Panc1 (cell line): ENCODE measurements around the gene ZNF879. TPM values are rescaled to one million over a fixed set of nuclear protein-coding genes. Genes with fewer than 3 reads are reported as not detected.

Source experiments
- ATAC-seq: fragments of 200-7000 bp; cut with Tn5 transposase; 2 replicates; pipeline ENCODE4 v1.9.1; 2020; ENCODE audit warnings: mild to moderate bottlenecking, moderate library complexity
- BruUV-seq: library from RNA; stranded (reverse); fragments of 400-500 nt; replicated peaks from 2 replicates; lab custom pipeline; 2021; lab: Mats Ljungman, UMichigan
- CTCF ChIA-PET: fragments of 300-600 bp; sonication (Branson Sonifier 250); formaldehyde crosslinking; loops from one replicate; lab custom pipeline; 2022; ENCODE audit warnings: antibody characterized with exemption; lab: Charles Lee
- POLR2A ChIA-PET: fragments of 300-600 bp; sonication (Branson Sonifier 250); formaldehyde crosslinking; loops from one replicate; lab custom pipeline; 2022; ENCODE audit warnings: antibody characterized with exemption; lab: Charles Lee
- DNase-seq: peaks from one replicate; pipeline ENCODE4 v3.0.0-alpha.2; 2010; ENCODE audit warnings: low read depth, low spot score
- H3K27ac ChIP-seq: 2 replicates; pipeline ENCODE4 v1.5.1; 2011; ENCODE audit warnings: mild to moderate bottlenecking, low read length, inconsistent platforms
- H3K27me3 ChIP-seq: fragments of 200-500 bp; sonication (Bioruptor generic); 2 replicates; pipeline ENCODE4 v1.6.0; 2014; ENCODE audit warnings: low read length, inconsistent platforms; ENCODE audit not compliant: control insufficient read depth, insufficient read depth
- H3K36me3 ChIP-seq: fragments of 200-500 bp; sonication (Bioruptor generic); 2 replicates; pipeline ENCODE4 v1.5.1; 2014; ENCODE audit warnings: inconsistent platforms, mild to moderate bottlenecking, low read length, moderate library complexity; ENCODE audit not compliant: control insufficient read depth, insufficient read depth
- H3K4me1 ChIP-seq: 2 replicates; pipeline ENCODE4 v1.5.1; 2011; ENCODE audit warnings: inconsistent platforms, mild to moderate bottlenecking, low read length, moderate library complexity; ENCODE audit not compliant: control insufficient read depth, insufficient read depth
- H3K4me3 ChIP-seq, 2 experiments: 2 replicates each; pipeline ENCODE4 v1.5.1; 2011 to 2012; ENCODE audit warnings: low read depth in 2 of 2, low read length in 2 of 2, mild to moderate bottlenecking in 2 of 2, inconsistent platforms in 1 of 2, moderate library complexity in 1 of 2
- H3K9me3 ChIP-seq: fragments of 200-500 bp; sonication (Bioruptor generic); 2 replicates; pipeline ENCODE4 v1.5.1; 2014; ENCODE audit warnings: low read depth, mild to moderate bottlenecking, inconsistent platforms, low read length, moderate library complexity; ENCODE audit not compliant: control insufficient read depth, insufficient read depth
- CTCF ChIP-seq: fragments of 450-650 bp; IDR thresholded peaks from 2 replicates; pipeline ENCODE4 v1.5.1; 2017; ENCODE audit warnings: mild to moderate bottlenecking
- POLR2AphosphoS5 ChIP-seq: IDR thresholded peaks from 2 replicates; pipeline ENCODE4 v1.6.1; 2012; ENCODE audit warnings: mild to moderate bottlenecking, low read depth, low read length, moderate library complexity
- SIN3A ChIP-seq: IDR thresholded peaks from 2 replicates; pipeline ENCODE4 v1.6.1; 2012; ENCODE audit warnings: low read depth, mild to moderate bottlenecking, low read length, moderate library complexity, borderline replicate concordance; ENCODE audit not compliant: insufficient read depth
- TCF7L2 ChIP-seq: IDR thresholded peaks from 2 replicates; pipeline ENCODE4 v1.6.1; 2011; ENCODE audit warnings: mild to moderate bottlenecking, low read depth, low read length, inconsistent platforms
- in situ Hi-C: cut with HindIII; loops from 2 replicates; pipeline ENCODE4 v1.10.0; 2016; ENCODE audit warnings: low sequenced_read_pairs, low pct_unique_long_range_greater_than_20kb
- intact Hi-C: fragments of 100-400 bp; cut with micrococcal nuclease; formaldehyde crosslinking; loops from one replicate; pipeline ENCODE4 v1.10.0; 2022; ENCODE audit not compliant: unreplicated experiment
- total RNA-seq: library from RNA; stranded (reverse); gene quantifications from one replicate; pipeline ENCODE4 v1.2.1, GENCODE V29; 2021; ENCODE audit not compliant: unreplicated experiment
- TF ChIP-seq, protein P1 (sequence below), 2 experiments: IDR thresholded peaks; 2 replicates each; pipeline ENCODE4 v1.6.1; 2011 to 2012; ENCODE audit warnings: low read depth in 2 of 2, control low read depth in 1 of 2, low read length in 1 of 2, mild to moderate bottlenecking in 1 of 2, moderate library complexity in 1 of 2; ENCODE audit not compliant: insufficient read depth in 1 of 2

The ZNF879 gene
- total RNA-seq, 1 experiment from 2014 or later = 5.9 TPM

GRCh38 chr5:179079165-179079987 is 55.8 kb downstream of the ZNF879 start:
- ChIA-PET POLR2A (no interaction called here), CTCF (no interaction called here)
- in situ Hi-C loops (no loop called here), intact Hi-C loops (no loop called here)
- ATAC-seq (no peak), DNase-seq (no peak)
- Histone ChIP-seq H3K9me3 (peaks cover 79% of the 10 kb centered on the region), H3K36me3 (no peaks in the 10 kb centered on the region; the same call in 1 of the 2 replicates), H3K27ac (no peak overlapping the region), H3K4me3 (no peak overlapping the region), H3K4me1 (no peaks in the 10 kb centered on the region), H3K27me3 (no peaks in the 10 kb centered on the region)
- TF ChIP-seq TCF7L2 (no peak), SIN3A (no peak), POLR2AphosphoS5 (no peak), CTCF (no peak)
- TF ChIP-seq, protein P1, sequence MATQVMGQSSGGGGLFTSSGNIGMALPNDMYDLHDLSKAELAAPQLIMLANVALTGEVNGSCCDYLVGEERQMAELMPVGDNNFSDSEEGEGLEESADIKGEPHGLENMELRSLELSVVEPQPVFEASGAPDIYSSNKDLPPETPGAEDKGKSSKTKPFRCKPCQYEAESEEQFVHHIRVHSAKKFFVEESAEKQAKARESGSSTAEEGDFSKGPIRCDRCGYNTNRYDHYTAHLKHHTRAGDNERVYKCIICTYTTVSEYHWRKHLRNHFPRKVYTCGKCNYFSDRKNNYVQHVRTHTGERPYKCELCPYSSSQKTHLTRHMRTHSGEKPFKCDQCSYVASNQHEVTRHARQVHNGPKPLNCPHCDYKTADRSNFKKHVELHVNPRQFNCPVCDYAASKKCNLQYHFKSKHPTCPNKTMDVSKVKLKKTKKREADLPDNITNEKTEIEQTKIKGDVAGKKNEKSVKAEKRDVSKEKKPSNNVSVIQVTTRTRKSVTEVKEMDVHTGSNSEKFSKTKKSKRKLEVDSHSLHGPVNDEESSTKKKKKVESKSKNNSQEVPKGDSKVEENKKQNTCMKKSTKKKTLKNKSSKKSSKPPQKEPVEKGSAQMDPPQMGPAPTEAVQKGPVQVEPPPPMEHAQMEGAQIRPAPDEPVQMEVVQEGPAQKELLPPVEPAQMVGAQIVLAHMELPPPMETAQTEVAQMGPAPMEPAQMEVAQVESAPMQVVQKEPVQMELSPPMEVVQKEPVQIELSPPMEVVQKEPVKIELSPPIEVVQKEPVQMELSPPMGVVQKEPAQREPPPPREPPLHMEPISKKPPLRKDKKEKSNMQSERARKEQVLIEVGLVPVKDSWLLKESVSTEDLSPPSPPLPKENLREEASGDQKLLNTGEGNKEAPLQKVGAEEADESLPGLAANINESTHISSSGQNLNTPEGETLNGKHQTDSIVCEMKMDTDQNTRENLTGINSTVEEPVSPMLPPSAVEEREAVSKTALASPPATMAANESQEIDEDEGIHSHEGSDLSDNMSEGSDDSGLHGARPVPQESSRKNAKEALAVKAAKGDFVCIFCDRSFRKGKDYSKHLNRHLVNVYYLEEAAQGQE (IDR thresholded peaks at IDR 0.05; ENCODE audit: insufficient read depth in 1 of 2, low read depth in 2 of 2, low read length in 1 of 2) = no peak
- no TSS peak for BruUV-seq

DNA sequence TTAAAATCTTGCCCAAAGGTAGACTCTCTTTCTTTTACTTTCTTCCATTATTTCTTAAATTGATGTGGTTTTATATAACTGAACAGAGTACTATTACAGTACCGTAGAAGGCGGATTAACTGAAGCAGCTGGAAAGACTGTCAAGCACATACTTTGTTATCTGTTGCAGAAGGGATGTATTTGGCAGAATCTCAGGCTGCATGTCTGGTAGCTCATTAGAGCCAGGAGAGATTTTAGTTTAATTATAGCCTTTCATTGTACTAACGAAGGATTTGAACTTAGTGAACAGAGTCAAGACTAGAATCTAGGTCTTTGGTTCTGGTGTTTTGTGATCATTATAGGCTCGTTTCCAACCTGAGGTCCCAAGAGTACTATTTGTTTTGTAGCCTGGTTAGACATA is 57.1 kb downstream of the ZNF879 start:
- POLR2A ChIA-PET = no interaction called here
- H3K4me3 ChIP-seq = no peak overlapping the region
- H3K27ac ChIP-seq = no peak overlapping the region
- ATAC-seq (no peak), DNase-seq (no peak)
- no peaks in the 10 kb centered on the region for H3K27me3 ChIP-seq
- H3K4me1 ChIP-seq = no peaks in the 10 kb centered on the region
- CTCF ChIA-PET = no interaction called here
- H3K36me3 ChIP-seq = no peaks in the 10 kb centered on the region; the same call in 1 of the 2 replicates
- no peak for TF ChIP-seq CTCF
- TF ChIP-seq SIN3A = no peak
- TF ChIP-seq POLR2AphosphoS5 = no peak
- TF ChIP-seq TCF7L2 = no peak
- TF ChIP-seq, protein P1 (IDR thresholded peaks at IDR 0.05; ENCODE audit: insufficient read depth in 1 of 2, low read depth in 2 of 2, low read length in 1 of 2) = no peak
- intact Hi-C loops = no loop called here
- H3K9me3 ChIP-seq = peaks cover 79% of the 10 kb centered on the region
- in situ Hi-C loops = no loop called here
- BruUV-seq = no TSS peak
